CD4-positive, CD25-positive, alpha-beta regulatory T cell (primary cell): ENCODE data around the gene COA7. TPM values are rescaled to one million over a fixed set of nuclear protein-coding genes. Genes with fewer than 3 reads are reported as not detected.

Experiments used
- ATAC-seq, 2 donors: fragments of 150-1000 bp; cut with Tn5 transposase; one replicate each; pipeline ENCODE4 v1.10.0; 2021; ENCODE audit warnings: low read depth in 2 of 2, moderate number of reproducible peaks in 2 of 2, moderate library complexity in 1 of 2
- DNase-seq, 3 donors: peaks; one replicate each; pipeline versions ENCODE4 v3.0.0 to v3.0.0-alpha.2; 2012 to 2022; ENCODE audit warnings: mixed read lengths in 1 of 3
- H3K27ac ChIP-seq: one replicate; pipeline ENCODE4 v1.7.0; 2013; ENCODE audit warnings: mild to moderate bottlenecking, low read length; ENCODE audit not compliant: insufficient read depth, poor library complexity, severe bottlenecking
- H3K27me3 ChIP-seq: one replicate; pipeline ENCODE4 v1.7.0; 2013; ENCODE audit warnings: low read length; ENCODE audit not compliant: control insufficient read depth, insufficient read depth
- H3K36me3 ChIP-seq: one replicate; pipeline ENCODE4 v1.7.0; 2013; ENCODE audit warnings: mild to moderate bottlenecking, low read length, moderate library complexity; ENCODE audit not compliant: control insufficient read depth, insufficient read depth
- H3K4me1 ChIP-seq: 2 replicates; pipeline ENCODE4 v1.7.0; 2013; ENCODE audit warnings: mild to moderate bottlenecking, low read length; ENCODE audit not compliant: insufficient read depth, control insufficient read depth, poor library complexity, severe bottlenecking
- H3K4me3 ChIP-seq: one replicate; pipeline ENCODE4 v1.7.0; 2013; ENCODE audit warnings: low read depth, mild to moderate bottlenecking, low read length, moderate library complexity
- H3K9me3 ChIP-seq, 2 experiments: 1 replicate in 1 of 2; 2 replicates in 1 of 2; pipeline ENCODE4 v1.7.0; 2013; ENCODE audit warnings: low read length in 2 of 2, mild to moderate bottlenecking in 1 of 2, moderate library complexity in 1 of 2; ENCODE audit not compliant: control insufficient read depth in 2 of 2
- H3K27ac Mint-ChIP-seq, 3 donors: one replicate each; pipeline ENCODE4 v1.8.0; 2020 to 2022; ENCODE audit warnings: mild to moderate bottlenecking in 3 of 3, mixed read lengths in 3 of 3, moderate library complexity in 2 of 3
- H3K27me3 Mint-ChIP-seq: one replicate; pipeline ENCODE4 v1.8.0; 2022; ENCODE audit warnings: mild to moderate bottlenecking, mixed read lengths
- H3K36me3 Mint-ChIP-seq: one replicate; pipeline ENCODE4 v1.8.0; 2020; ENCODE audit warnings: mixed read lengths
- H3K4me1 Mint-ChIP-seq, 4 donors: one replicate each; pipeline ENCODE4 v1.8.0; 2020 to 2022; ENCODE audit warnings: mixed read lengths in 4 of 4, mild to moderate bottlenecking in 1 of 4
- H3K4me3 Mint-ChIP-seq, 4 donors: one replicate each; pipeline ENCODE4 v1.8.0; 2020 to 2022; ENCODE audit warnings: mild to moderate bottlenecking in 4 of 4, mixed read lengths in 4 of 4, moderate library complexity in 3 of 4
- H3K9me3 Mint-ChIP-seq, 7 donors: one replicate each; pipeline ENCODE4 v1.8.0; 2020 to 2022; ENCODE audit warnings: mixed read lengths in 7 of 7, mild to moderate bottlenecking in 3 of 7, moderate library complexity in 2 of 7
- polyA plus RNA-seq, 4 donors: library from polyadenylated mRNA; unstranded; fragments of 300-500 nt; fragmentation: Illumina TruSeq; gene quantifications; one replicate each; pipeline ENCODE4 v1.2.3, GENCODE V29; 2021
- total RNA-seq: library from RNA; stranded (reverse); gene quantifications from one replicate; pipeline ENCODE4 v1.2.3, GENCODE V29; 2022

COA7 gene
- total and polyA plus RNA-seq, 5 donors from 2014 or later, result 2.4 to 5.4 (median 3.9) TPM

DNA sequence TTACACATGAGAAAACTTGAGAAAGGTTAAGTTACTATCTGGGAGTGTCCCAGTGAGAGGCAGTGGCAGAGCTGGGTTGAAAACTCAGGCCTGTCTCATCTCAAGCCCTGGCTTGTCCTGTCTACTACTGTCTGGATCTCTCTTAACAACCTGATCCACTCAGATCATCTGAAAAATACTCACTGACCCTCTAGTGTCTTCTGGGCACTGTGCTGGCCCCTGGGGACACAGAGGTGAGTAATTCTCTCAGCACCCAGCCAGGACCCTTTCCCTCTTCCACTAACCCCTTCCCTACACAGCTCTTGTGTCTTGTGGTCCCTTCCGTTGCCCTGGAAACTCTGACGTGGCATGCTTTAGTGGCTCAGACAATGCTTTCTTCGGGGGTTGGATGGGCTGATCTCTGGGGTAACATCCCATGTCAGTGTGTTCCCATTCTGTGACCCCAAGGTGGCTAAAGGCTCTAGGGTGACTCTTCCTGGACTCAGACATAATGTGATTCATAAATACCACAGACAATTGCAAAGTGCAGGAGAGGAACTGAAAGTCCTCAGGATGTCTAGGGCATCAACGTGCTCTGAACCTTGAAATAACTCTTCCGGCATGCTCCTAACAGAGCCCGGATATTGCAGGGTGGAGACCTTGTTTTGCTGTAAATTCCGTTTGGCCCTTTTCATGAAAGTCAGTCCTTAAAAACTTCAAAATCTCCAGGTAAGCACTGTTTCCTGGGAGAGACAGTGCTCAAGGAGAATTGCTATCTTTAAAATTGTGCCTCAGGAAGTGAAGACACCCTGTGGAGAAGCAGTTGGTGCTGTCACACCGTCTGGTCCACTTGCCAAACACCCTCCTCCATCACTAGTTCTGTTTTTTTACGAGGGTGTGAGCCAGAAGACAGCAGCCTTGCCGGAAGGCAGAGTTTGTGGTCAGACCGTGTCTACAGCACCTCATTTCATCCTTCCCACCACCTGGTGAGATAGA, 61.1 kb downstream of the COA7 start:
- ATAC-seq, result peak; percentile 70 to 72
- Mint-ChIP-seq H3K27ac (peak overlapping the region; percentile 98 to 100 (median 100)), H3K27me3 (peaks cover 1% of the 10 kb centered on the region), H3K9me3 (peaks cover 0 to under 1% (median 0%) of the 10 kb centered on the region in 7 donors), H3K4me3 (peak overlapping the region; percentile 79 to 93 (median 86)), H3K4me1 (peaks cover 27 to 86% (median 59%) of the 10 kb centered on the region in 4 donors), H3K36me3 (peaks cover 29% of the 10 kb centered on the region)
- no peaks in the 10 kb centered on the region for H3K9me3 ChIP-seq
- peak; percentile 50 to 93 (median 80) for DNase-seq
- no peaks in the 10 kb centered on the region for H3K36me3 ChIP-seq
- peak overlapping the region; percentile 92 for H3K27ac ChIP-seq
- peaks cover 88% of the 10 kb centered on the region for H3K4me1 ChIP-seq
- no peaks in the 10 kb centered on the region for H3K27me3 ChIP-seq
- H3K4me3 ChIP-seq, result peak overlapping the region; percentile 71

- no peaks in the 10 kb centered on the region for H3K36me3 ChIP-seq
- peaks cover 6% of the 10 kb centered on the region for H3K27me3 Mint-ChIP-seq
- peaks cover 82% of the 10 kb centered on the region for H3K4me1 ChIP-seq
- H3K27me3 ChIP-seq, result no peaks in the 10 kb centered on the region
- peak overlapping the region; percentile 89 to 98 (median 98) for H3K27ac Mint-ChIP-seq
- peak overlapping the region; percentile 78 for H3K4me3 ChIP-seq
- peaks cover 23 to 83% (median 52%) of the 10 kb centered on the region in 4 donors for H3K4me1 Mint-ChIP-seq
- DNase-seq (peak in 1 of 3 donors; percentile 44), ATAC-seq (no peak)
- H3K9me3 Mint-ChIP-seq, result no peaks in the 10 kb centered on the region
- H3K27ac ChIP-seq, result peak overlapping the region; percentile 92
- H3K36me3 Mint-ChIP-seq, result peaks cover 20% of the 10 kb centered on the region
- H3K4me3 Mint-ChIP-seq, result peak overlapping the region; percentile 71 to 97 (median 94)
- H3K9me3 ChIP-seq, result no peaks in the 10 kb centered on the region
These were observed 62.6 kb downstream of the COA7 start for GRCh38 chr1:52635321-52636089.

Other genes with a start within 250 kb of the COA7 start
- gene TUT4, start 145.3 kb downstream of the COA7 start, total RNA-seq, result 120 TPM
- gene TUT4, start 145.3 kb downstream of the COA7 start, polyA plus RNA-seq, result 10 to 100 TPM; 24.9 to 32.3 (median 30.6) TPM
- gene GPX7, start 96.0 kb downstream of the COA7 start, total RNA-seq, result 12.3 TPM
- 10 to 100 TPM; 31.8 to 43.5 (median 36.0) TPM for gene GPX7, start 96.0 kb downstream of the COA7 start, polyA plus RNA-seq
- 27.2 TPM for gene SHISAL2A, start 65.2 kb downstream of the COA7 start, total RNA-seq
- gene SHISAL2A, start 65.2 kb downstream of the COA7 start, polyA plus RNA-seq, result 1 to 10 TPM; 4.3 to 8.0 (median 5.8) TPM
- 21.1 TPM for gene ZYG11B, start 28.1 kb upstream of the COA7 start, total RNA-seq
- 10 to 100 TPM; 13.6 to 16.5 (median 15.0) TPM for gene ZYG11B, start 28.1 kb upstream of the COA7 start, polyA plus RNA-seq
- gene ZYG11A, start 144.4 kb upstream of the COA7 start, total RNA-seq, result 0.20 TPM
- gene ZYG11A, start 144.4 kb upstream of the COA7 start, polyA plus RNA-seq, result not detected
- 121 TPM for gene ECHDC2, start 223.4 kb upstream of the COA7 start, total RNA-seq
- 10 to 100 TPM; 26.3 to 40.0 (median 33.6) TPM for gene ECHDC2, start 223.4 kb upstream of the COA7 start, polyA plus RNA-seq
- gene SCP2, start 228.9 kb upstream of the COA7 start, total RNA-seq, result 58.9 TPM
- gene SCP2, start 228.9 kb upstream of the COA7 start, polyA plus RNA-seq, result 100 to 1,000 TPM; 150 to 213 (median 169) TPM